H9 (cell line): ENCODE data around the gene NTMT1. TPM values are rescaled to one million over a fixed set of nuclear protein-coding genes. Genes with fewer than 3 reads are reported as not detected.

ENCODE experiments used
- DNase-seq: peaks from one replicate; pipeline ENCODE4 v3.0.0-alpha.2; 2017
- H2AFZ ChIP-seq: one replicate; pipeline ENCODE4 v1.6.1; 2013; ENCODE audit warnings: mild to moderate bottlenecking, low read length, control low read depth, moderate library complexity
- H2AK5ac ChIP-seq: 2 replicates; pipeline ENCODE4 v1.6.1; 2013; ENCODE audit warnings: low read length, control low read depth, mixed read lengths; ENCODE audit not compliant: insufficient read length
- H2BK120ac ChIP-seq: one replicate; pipeline ENCODE4 v1.6.1; 2013; ENCODE audit warnings: low read depth, mild to moderate bottlenecking, low read length, control low read depth, inconsistent platforms; ENCODE audit not compliant: poor library complexity, severe bottlenecking
- H2BK12ac ChIP-seq: 2 replicates; pipeline ENCODE4 v1.6.1; 2013; ENCODE audit warnings: low read length, control low read depth, mixed read lengths, low read depth; ENCODE audit not compliant: insufficient read length
- H2BK15ac ChIP-seq: 2 replicates; pipeline ENCODE4 v1.6.1; 2013; ENCODE audit warnings: low read depth, low read length, control low read depth
- H2BK20ac ChIP-seq: one replicate; pipeline ENCODE4 v1.6.1; 2013; ENCODE audit warnings: low read depth, mild to moderate bottlenecking, low read length, control low read depth, inconsistent platforms; ENCODE audit not compliant: poor library complexity, severe bottlenecking
- H2BK5ac ChIP-seq: 2 replicates; pipeline ENCODE4 v1.6.1; 2013; ENCODE audit warnings: low read length, control low read depth, mixed read lengths; ENCODE audit not compliant: insufficient read length
- H3K14ac ChIP-seq: 2 replicates; pipeline ENCODE4 v1.6.1; 2013; ENCODE audit warnings: low read length, control low read depth; ENCODE audit not compliant: insufficient read depth
- H3K18ac ChIP-seq: 2 replicates; pipeline ENCODE4 v1.6.1; 2013; ENCODE audit warnings: low read depth, mild to moderate bottlenecking, mixed read lengths, low read length, control low read depth; ENCODE audit not compliant: insufficient read length
- H3K23ac ChIP-seq: 2 replicates; pipeline ENCODE4 v1.6.1; 2013; ENCODE audit warnings: low read length, control low read depth, mixed read lengths, low read depth; ENCODE audit not compliant: insufficient read length
- H3K23me2 ChIP-seq: 2 replicates; pipeline ENCODE4 v1.6.1; 2013; ENCODE audit warnings: low read depth, mild to moderate bottlenecking, mixed read lengths, low read length, control low read depth; ENCODE audit not compliant: insufficient read length, poor library complexity, severe bottlenecking
- H3K27ac ChIP-seq: 2 replicates; pipeline ENCODE4 v1.5.1; 2013; ENCODE audit warnings: low read length, control low read depth, mixed read lengths, low read depth; ENCODE audit not compliant: insufficient read length
- H3K27me3 ChIP-seq: 2 replicates; pipeline ENCODE4 v1.6.1; 2013; ENCODE audit warnings: low read length, control low read depth, inconsistent platforms; ENCODE audit not compliant: insufficient read depth
- H3K4ac ChIP-seq: 2 replicates; pipeline ENCODE4 v1.6.1; 2013; ENCODE audit warnings: low read depth, mild to moderate bottlenecking, control low read depth, inconsistent platforms, low read length, moderate library complexity
- H3K4me1 ChIP-seq: 2 replicates; pipeline ENCODE4 v1.6.1; 2013; ENCODE audit warnings: low read length, control low read depth, inconsistent platforms; ENCODE audit not compliant: insufficient read depth
- H3K4me2 ChIP-seq: 2 replicates; pipeline ENCODE4 v1.6.1; 2013; ENCODE audit warnings: low read length, control low read depth, mixed read lengths; ENCODE audit not compliant: insufficient read length, insufficient read depth
- H3K56ac ChIP-seq: 2 replicates; pipeline ENCODE4 v1.6.1; 2013; ENCODE audit warnings: low read depth, mild to moderate bottlenecking, mixed read lengths, low read length, control low read depth; ENCODE audit not compliant: insufficient read length
- H3K79me1 ChIP-seq: 2 replicates; pipeline ENCODE4 v1.6.1; 2013; ENCODE audit warnings: low read depth, mild to moderate bottlenecking, moderate library complexity, low read length, control low read depth, inconsistent platforms; ENCODE audit not compliant: insufficient read depth, poor library complexity, severe bottlenecking
- H3K79me2 ChIP-seq: 2 replicates; pipeline ENCODE4 v1.6.1; 2013; ENCODE audit warnings: low read length, control low read depth, inconsistent platforms; ENCODE audit not compliant: insufficient read depth
- H3K9ac ChIP-seq: 2 replicates; pipeline ENCODE4 v1.6.1; 2013; ENCODE audit warnings: low read length, control low read depth, mixed read lengths; ENCODE audit not compliant: insufficient read length; ENCODE audit errors: extremely low read depth
- H3K9me3 ChIP-seq: one replicate; pipeline ENCODE4 v1.6.1; 2013; ENCODE audit warnings: low read depth, low read length, inconsistent platforms; ENCODE audit not compliant: control insufficient read depth
- H3T11ph ChIP-seq: one replicate; pipeline ENCODE4 v1.6.1; 2013; ENCODE audit warnings: mild to moderate bottlenecking, low read length, control low read depth, inconsistent platforms
- H4K20me1 ChIP-seq: one replicate; pipeline ENCODE4 v1.6.1; 2013; ENCODE audit not compliant: control insufficient read depth, insufficient read length, insufficient read depth
- H4K5ac ChIP-seq: 2 replicates; pipeline ENCODE4 v1.6.1; 2013; ENCODE audit warnings: low read depth, mild to moderate bottlenecking, mixed read lengths, low read length, control low read depth; ENCODE audit not compliant: insufficient read length
- H4K8ac ChIP-seq: replicated peaks from 2 replicates; pipeline ENCODE4 v1.6.1; 2013; ENCODE audit warnings: low read length, control low read depth, mixed read lengths, low read depth; ENCODE audit not compliant: insufficient read length
- H4K91ac ChIP-seq: 2 replicates; pipeline ENCODE4 v1.6.1; 2013; ENCODE audit warnings: low read depth, mild to moderate bottlenecking, moderate library complexity, mixed read lengths, low read length, control low read depth; ENCODE audit not compliant: insufficient read length
- H3K27ac Mint-ChIP-seq, 3 experiments: 2 replicates in 2 of 3; 3 replicates in 1 of 3; pipeline ENCODE4 v1.8.0; 2020 to 2021; ENCODE audit warnings: mixed read lengths in 3 of 3, mild to moderate bottlenecking in 1 of 3, moderate library complexity in 1 of 3
- H3K27me3 Mint-ChIP-seq: 2 replicates; pipeline ENCODE4 v1.8.0; 2021; ENCODE audit warnings: low read depth, mild to moderate bottlenecking, moderate library complexity, mixed read lengths
- H3K36me3 Mint-ChIP-seq, 3 experiments: 2 replicates in 2 of 3; 3 replicates in 1 of 3; pipeline ENCODE4 v1.8.0; 2020 to 2021; ENCODE audit warnings: low read depth in 3 of 3, mixed read lengths in 3 of 3; ENCODE audit not compliant: insufficient read depth in 1 of 3
- H3K4me1 Mint-ChIP-seq, 2 experiments: 2 replicates each; pipeline ENCODE4 v1.8.0; 2020; ENCODE audit warnings: mixed read lengths in 2 of 2
- H3K4me3 Mint-ChIP-seq, 2 experiments: 2 replicates in 1 of 2; 3 replicates in 1 of 2; pipeline ENCODE4 v1.8.0; 2020 to 2021; ENCODE audit warnings: mild to moderate bottlenecking in 2 of 2, mixed read lengths in 2 of 2, moderate library complexity in 1 of 2
- H3K9me3 Mint-ChIP-seq, 2 experiments: 2 replicates in 1 of 2; 3 replicates in 1 of 2; pipeline ENCODE4 v1.8.0; 2020; ENCODE audit warnings: mild to moderate bottlenecking in 2 of 2, mixed read lengths in 2 of 2, moderate library complexity in 1 of 2
- WGBS: extraction: QIAGEN DNeasy Blood & Tissue Kit; methylation state at CpG from one replicate; pipeline ENCODE4 v1.1.7; 2013; ENCODE audit warnings: missing lambda C conversion rate, low lambda C conversion rate, mixed read lengths; ENCODE audit not compliant: insufficient read length; ENCODE audit errors: extremely low coverage; 5-methylcytosine and 5-hydroxymethylcytosine counted together
- total RNA-seq: library from RNA; stranded (reverse); gene quantifications from 2 replicates; pipeline ENCODE4 v1.2.1, GENCODE V29; 2021
- TF ChIP-seq, protein P1 (sequence below): fragments of 200-600 bp; sonication (generic); conservative IDR thresholded peaks from 3 replicates; pipeline ENCODE4 v1.8.0; 2021; ENCODE audit warnings: antibody characterized with exemption, mild to moderate bottlenecking

The NTMT1 gene
- total RNA-seq, 1 experiment from 2014 or later: 57.9 TPM

DNA sequence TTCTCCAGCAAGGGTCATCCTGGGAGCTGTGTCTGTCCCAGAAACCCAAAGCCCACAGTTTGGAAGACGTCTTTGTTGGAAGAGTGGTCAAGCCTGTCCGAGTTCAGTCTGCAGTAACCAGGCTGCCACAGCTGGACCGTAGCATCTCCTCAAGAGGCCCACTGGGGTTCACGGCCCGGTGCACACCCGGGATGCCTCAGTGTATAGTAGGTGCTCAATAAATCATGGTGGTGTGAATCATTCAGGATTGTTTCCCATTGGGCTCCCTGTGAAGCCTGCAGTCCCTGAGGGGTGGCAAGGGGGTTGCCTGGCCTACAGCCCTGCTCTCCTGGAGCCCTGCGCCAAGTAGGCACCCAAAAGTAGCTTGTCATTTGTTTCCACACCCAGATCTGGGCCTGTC is 29.2 kb downstream of the NTMT1 start:
- Histone ChIP-seq H4K8ac (no peak overlapping the region), H3K4me1 (no peaks in the 10 kb centered on the region), H3K18ac (no peak overlapping the region), H4K20me1 (no peaks in the 10 kb centered on the region), H3K23me2 (no peaks in the 10 kb centered on the region), H3K9me3 (no peaks in the 10 kb centered on the region), H2BK120ac (no peak overlapping the region), H3K4ac (no peak overlapping the region), H2BK15ac (no peak overlapping the region), H3K79me2 (no peaks in the 10 kb centered on the region), H4K5ac (no peak overlapping the region), H3T11ph (no peak overlapping the region), H3K9ac (no peak overlapping the region), H2BK12ac (no peak overlapping the region), H2BK20ac (no peak overlapping the region), H3K23ac (no peak overlapping the region), H4K91ac (no peak overlapping the region), H3K27ac (no peak overlapping the region), H3K14ac (no peak overlapping the region), H3K27me3 (no peaks in the 10 kb centered on the region), H3K79me1 (no peaks in the 10 kb centered on the region), H3K4me2 (no peak overlapping the region), H2BK5ac (no peak overlapping the region), H2AFZ (no peak overlapping the region), H3K56ac (no peak overlapping the region), H2AK5ac (no peak overlapping the region)
- DNase-seq: no peak
- Mint-ChIP-seq H3K27ac (no peak overlapping the region), H3K9me3 (no peaks in the 10 kb centered on the region), H3K4me3 (no peak overlapping the region), H3K4me1 (peaks cover 0 to 7% of the 10 kb centered on the region in 2 experiments; a peak in 1 of 4 replicates), H3K36me3 (no peaks in the 10 kb centered on the region), H3K27me3 (peaks cover 25% of the 10 kb centered on the region)
- whole genome bisulfite sequencing: no CpG with 5 or more reads among the region's 7 CpGs
- TF ChIP-seq, protein P1, sequence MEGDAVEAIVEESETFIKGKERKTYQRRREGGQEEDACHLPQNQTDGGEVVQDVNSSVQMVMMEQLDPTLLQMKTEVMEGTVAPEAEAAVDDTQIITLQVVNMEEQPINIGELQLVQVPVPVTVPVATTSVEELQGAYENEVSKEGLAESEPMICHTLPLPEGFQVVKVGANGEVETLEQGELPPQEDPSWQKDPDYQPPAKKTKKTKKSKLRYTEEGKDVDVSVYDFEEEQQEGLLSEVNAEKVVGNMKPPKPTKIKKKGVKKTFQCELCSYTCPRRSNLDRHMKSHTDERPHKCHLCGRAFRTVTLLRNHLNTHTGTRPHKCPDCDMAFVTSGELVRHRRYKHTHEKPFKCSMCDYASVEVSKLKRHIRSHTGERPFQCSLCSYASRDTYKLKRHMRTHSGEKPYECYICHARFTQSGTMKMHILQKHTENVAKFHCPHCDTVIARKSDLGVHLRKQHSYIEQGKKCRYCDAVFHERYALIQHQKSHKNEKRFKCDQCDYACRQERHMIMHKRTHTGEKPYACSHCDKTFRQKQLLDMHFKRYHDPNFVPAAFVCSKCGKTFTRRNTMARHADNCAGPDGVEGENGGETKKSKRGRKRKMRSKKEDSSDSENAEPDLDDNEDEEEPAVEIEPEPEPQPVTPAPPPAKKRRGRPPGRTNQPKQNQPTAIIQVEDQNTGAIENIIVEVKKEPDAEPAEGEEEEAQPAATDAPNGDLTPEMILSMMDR: no peak
